Measurements from ENCODE around the gene OR5K3. TPM values are rescaled to one million over a fixed set of nuclear protein-coding genes. Genes with fewer than 3 reads are reported as not detected.

Gene OR5K3
- total RNA-seq, 2 experiments from 2014 or later, result not detected

DNA sequence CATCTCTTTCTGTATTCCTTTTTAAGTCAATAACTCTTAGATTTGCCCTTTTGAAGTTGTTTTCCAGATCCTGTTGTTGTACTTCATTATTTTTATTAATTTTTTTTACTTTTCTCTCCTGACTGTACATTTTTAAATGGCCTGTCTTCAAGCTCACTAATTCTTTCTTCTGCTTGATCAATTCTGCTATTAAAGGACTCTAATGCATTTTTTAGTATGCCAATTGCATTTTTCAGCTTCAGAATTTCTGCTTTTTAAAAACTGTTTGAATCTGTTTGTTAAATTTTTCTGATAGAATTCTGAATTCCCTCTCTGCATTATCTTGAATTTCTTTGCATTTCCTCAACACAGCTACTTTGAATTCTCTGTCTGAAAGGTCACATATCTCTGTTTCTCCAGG is 31.2 kb upstream of the OR5K3 start:
- TF ChIP-seq, protein P1, sequence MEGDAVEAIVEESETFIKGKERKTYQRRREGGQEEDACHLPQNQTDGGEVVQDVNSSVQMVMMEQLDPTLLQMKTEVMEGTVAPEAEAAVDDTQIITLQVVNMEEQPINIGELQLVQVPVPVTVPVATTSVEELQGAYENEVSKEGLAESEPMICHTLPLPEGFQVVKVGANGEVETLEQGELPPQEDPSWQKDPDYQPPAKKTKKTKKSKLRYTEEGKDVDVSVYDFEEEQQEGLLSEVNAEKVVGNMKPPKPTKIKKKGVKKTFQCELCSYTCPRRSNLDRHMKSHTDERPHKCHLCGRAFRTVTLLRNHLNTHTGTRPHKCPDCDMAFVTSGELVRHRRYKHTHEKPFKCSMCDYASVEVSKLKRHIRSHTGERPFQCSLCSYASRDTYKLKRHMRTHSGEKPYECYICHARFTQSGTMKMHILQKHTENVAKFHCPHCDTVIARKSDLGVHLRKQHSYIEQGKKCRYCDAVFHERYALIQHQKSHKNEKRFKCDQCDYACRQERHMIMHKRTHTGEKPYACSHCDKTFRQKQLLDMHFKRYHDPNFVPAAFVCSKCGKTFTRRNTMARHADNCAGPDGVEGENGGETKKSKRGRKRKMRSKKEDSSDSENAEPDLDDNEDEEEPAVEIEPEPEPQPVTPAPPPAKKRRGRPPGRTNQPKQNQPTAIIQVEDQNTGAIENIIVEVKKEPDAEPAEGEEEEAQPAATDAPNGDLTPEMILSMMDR (conservative IDR thresholded peaks at IDR 0.05; ENCODE audit: low read length), result no peak
- no peak for TF ChIP-seq EZH2phosphoT487 (IDR thresholded peaks at IDR 0.05; ENCODE audit: borderline replicate concordance, low read depth, low read length)
- Histone ChIP-seq H3K79me2 (ENCODE audit: insufficient read depth, low read depth, low read length) (no peaks in the 10 kb centered on the region), H3K9me3 (ENCODE audit: low read length) (no peaks in the 10 kb centered on the region), H3K4me1 (ENCODE audit: insufficient read depth, low read length, poor library complexity, severe bottlenecking) (no peaks in the 10 kb centered on the region), H4K20me1 (ENCODE audit: insufficient read depth, low read length) (no peaks in the 10 kb centered on the region), H3K27ac (ENCODE audit: low read depth, low read length, poor library complexity, severe bottlenecking) (no peak overlapping the region), H3K36me3 (ENCODE audit: insufficient read depth, low read length) (no peaks in the 10 kb centered on the region), H3K4me3 (ENCODE audit: low read depth, low read length, poor library complexity, severe bottlenecking) (no peak overlapping the region), H2AFZ (ENCODE audit: low read length) (no peak overlapping the region), H3K4me2 (ENCODE audit: low read length) (no peak overlapping the region), H3K9me2 (ENCODE audit: insufficient read depth, low read length) (0 out of 2 replicates have a peak, but pooled peaks cover 3% of the 10 kb centered on the region)
- BruUV-seq (replicated peaks), result no TSS peak
- DNase-seq (ENCODE audit: low spot score), result no peak
- intact Hi-C loops (cut with micrococcal nuclease; ENCODE audit: unreplicated experiment), result no loop called here
- CTCF ChIA-PET (ENCODE audit: unreplicated experiment), result no interaction called here
- POLR2A ChIA-PET, result no interaction called here

GRCh38 chr3:98359993-98360675 is 30.3 kb upstream of the OR5K3 start:
- ChIA-PET POLR2A (no interaction called here), CTCF (ENCODE audit: unreplicated experiment) (no interaction called here)
- no peaks in the 10 kb centered on the region for H3K36me3 ChIP-seq (ENCODE audit: insufficient read depth, low read length)
- peak; percentile 23 for DNase-seq (ENCODE audit: low spot score)
- no TSS peak for BruUV-seq (replicated peaks)
- intact Hi-C loops (cut with micrococcal nuclease; ENCODE audit: unreplicated experiment), result loop anchor here (1.0 kb wide), 1 partner anchor 213 kb away; no protein-coding TSS in a partner anchor
- no peaks in the 10 kb centered on the region for H3K79me2 ChIP-seq (ENCODE audit: insufficient read depth, low read depth, low read length)
- H3K9me2 ChIP-seq (ENCODE audit: insufficient read depth, low read length), result no peaks in the 10 kb centered on the region
- TF ChIP-seq EZH2phosphoT487 (IDR thresholded peaks at IDR 0.05; ENCODE audit: borderline replicate concordance, low read depth, low read length), result no peak
- TF ChIP-seq, protein P1 (conservative IDR thresholded peaks at IDR 0.05; ENCODE audit: low read length), result peak; percentile 47
- H2AFZ ChIP-seq (ENCODE audit: low read length), result no peak overlapping the region
- no peaks in the 10 kb centered on the region for H3K9me3 ChIP-seq (ENCODE audit: low read length)
- H3K4me2 ChIP-seq (ENCODE audit: low read length), result no peak overlapping the region
- H4K20me1 ChIP-seq (ENCODE audit: insufficient read depth, low read length), result no peaks in the 10 kb centered on the region
- H3K4me1 ChIP-seq (ENCODE audit: insufficient read depth, low read length, poor library complexity, severe bottlenecking), result no peaks in the 10 kb centered on the region
- H3K4me3 ChIP-seq (ENCODE audit: low read depth, low read length, poor library complexity, severe bottlenecking), result no peak overlapping the region
- H3K27ac ChIP-seq (ENCODE audit: low read depth, low read length, poor library complexity, severe bottlenecking), result no peak overlapping the region

DNA sequence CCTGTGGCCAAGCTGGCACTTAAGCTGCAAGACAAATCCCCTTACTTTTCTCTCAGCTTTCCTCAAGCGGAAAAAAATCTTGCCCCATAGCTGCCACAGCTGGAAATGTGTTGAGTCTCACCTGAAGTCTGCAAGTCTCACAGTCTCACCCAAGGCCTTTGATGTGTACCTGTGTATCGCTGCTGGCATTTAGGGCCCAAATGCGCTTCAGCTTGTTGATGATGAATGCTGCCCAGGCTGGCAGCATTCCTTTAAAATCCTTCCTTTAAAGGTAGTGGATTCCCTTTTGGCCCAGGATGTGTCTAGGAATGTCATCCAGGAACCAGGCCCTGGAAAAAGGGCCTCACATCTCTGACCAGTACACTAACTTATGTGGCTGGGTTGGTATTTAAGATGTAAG is 29.8 kb upstream of the OR5K3 start:
- Histone ChIP-seq H2AFZ (ENCODE audit: low read length) (no peak overlapping the region), H3K9me3 (ENCODE audit: low read length) (no peaks in the 10 kb centered on the region), H4K20me1 (ENCODE audit: insufficient read depth, low read length) (no peaks in the 10 kb centered on the region), H3K9me2 (ENCODE audit: insufficient read depth, low read length) (no peaks in the 10 kb centered on the region), H3K27ac (ENCODE audit: low read depth, low read length, poor library complexity, severe bottlenecking) (no peak overlapping the region), H3K4me2 (ENCODE audit: low read length) (no peak overlapping the region), H3K36me3 (ENCODE audit: insufficient read depth, low read length) (no peaks in the 10 kb centered on the region), H3K4me3 (ENCODE audit: low read depth, low read length, poor library complexity, severe bottlenecking) (no peak overlapping the region), H3K4me1 (ENCODE audit: insufficient read depth, low read length, poor library complexity, severe bottlenecking) (no peaks in the 10 kb centered on the region), H3K79me2 (ENCODE audit: insufficient read depth, low read depth, low read length) (no peaks in the 10 kb centered on the region)
- ChIA-PET CTCF (ENCODE audit: unreplicated experiment) (no interaction called here), POLR2A (no interaction called here)
- TF ChIP-seq, protein P1 (conservative IDR thresholded peaks at IDR 0.05; ENCODE audit: low read length), result no peak
- TF ChIP-seq EZH2phosphoT487 (IDR thresholded peaks at IDR 0.05; ENCODE audit: borderline replicate concordance, low read depth, low read length), result no peak
- intact Hi-C loops (cut with micrococcal nuclease; ENCODE audit: unreplicated experiment), result loop anchor here (1.0 kb wide), 1 partner anchor 213 kb away; no protein-coding TSS in a partner anchor
- no peak for DNase-seq (ENCODE audit: low spot score)
- BruUV-seq (replicated peaks), result no TSS peak

Measured in OCI-LY7 (cell line).